ENCODE results near the gene SLC34A1.
A peak's percentile ranks its signal among the peaks of the same experiment; 100 is the strongest.

The SLC34A1 gene

GRCh38 chr5:177366528-177367322, 17.5 kb upstream of the SLC34A1 start:
- TF ChIP-seq CTCF (IDR thresholded peaks at IDR 0.05) (no peak), ZFX (IDR thresholded peaks at IDR 0.05; ENCODE audit: borderline replicate concordance) (no peak)
- peak overlapping the region; percentile 70 for H3K27ac ChIP-seq

- H3K27ac ChIP-seq, result peak overlapping the region; percentile 70
- TF ChIP-seq ZFX (IDR thresholded peaks at IDR 0.05; ENCODE audit: borderline replicate concordance) (no peak), CTCF (IDR thresholded peaks at IDR 0.05) (peak; percentile 37)
Observed at GRCh38 chr5:177367323-177367848, 16.8 kb upstream of the SLC34A1 start.

GRCh38 chr5:177367981-177368868, 16.0 kb upstream of the SLC34A1 start:
- H3K27ac ChIP-seq, result no peak overlapping the region
- TF ChIP-seq CTCF (IDR thresholded peaks at IDR 0.05) (no peak), ZFX (IDR thresholded peaks at IDR 0.05; ENCODE audit: borderline replicate concordance) (no peak)

- no peak for TF ChIP-seq ZFX (IDR thresholded peaks at IDR 0.05; ENCODE audit: borderline replicate concordance)
- TF ChIP-seq CTCF (IDR thresholded peaks at IDR 0.05), result peak; percentile 65
- H3K27ac ChIP-seq, result no peak overlapping the region
Observed at GRCh38 chr5:177368869-177369644, 15.2 kb upstream of the SLC34A1 start.

- H3K27ac ChIP-seq, result peak overlapping the region; percentile 61
- TF ChIP-seq CTCF (IDR thresholded peaks at IDR 0.05), result no peak
- no peak for TF ChIP-seq ZFX (IDR thresholded peaks at IDR 0.05; ENCODE audit: borderline replicate concordance)
Observed at GRCh38 chr5:177369645-177370440, 14.4 kb upstream of the SLC34A1 start.

- H3K27ac ChIP-seq, result peak overlapping the region; percentile 61
- TF ChIP-seq ZFX (IDR thresholded peaks at IDR 0.05; ENCODE audit: borderline replicate concordance) (no peak), CTCF (IDR thresholded peaks at IDR 0.05) (peak; percentile 83)
Observed at GRCh38 chr5:177370488-177371119, 13.6 kb upstream of the SLC34A1 start.

Measured in 22Rv1 (cell line).